Left forelimb (tissue), 1 donor: ENCODE measurements around the gene BICRAL.
"Not testable (repeated sequence)": the region's sequence is repeated elsewhere in the genome, so short reads cannot be mapped to it uniquely, and the experiment has no call there.

Experiments used
- DNase-seq: peaks from one replicate; pipeline ENCODE4 v3.0.0-alpha.2; 2018; ENCODE audit warnings: low spot score

Gene BICRAL, protein sequence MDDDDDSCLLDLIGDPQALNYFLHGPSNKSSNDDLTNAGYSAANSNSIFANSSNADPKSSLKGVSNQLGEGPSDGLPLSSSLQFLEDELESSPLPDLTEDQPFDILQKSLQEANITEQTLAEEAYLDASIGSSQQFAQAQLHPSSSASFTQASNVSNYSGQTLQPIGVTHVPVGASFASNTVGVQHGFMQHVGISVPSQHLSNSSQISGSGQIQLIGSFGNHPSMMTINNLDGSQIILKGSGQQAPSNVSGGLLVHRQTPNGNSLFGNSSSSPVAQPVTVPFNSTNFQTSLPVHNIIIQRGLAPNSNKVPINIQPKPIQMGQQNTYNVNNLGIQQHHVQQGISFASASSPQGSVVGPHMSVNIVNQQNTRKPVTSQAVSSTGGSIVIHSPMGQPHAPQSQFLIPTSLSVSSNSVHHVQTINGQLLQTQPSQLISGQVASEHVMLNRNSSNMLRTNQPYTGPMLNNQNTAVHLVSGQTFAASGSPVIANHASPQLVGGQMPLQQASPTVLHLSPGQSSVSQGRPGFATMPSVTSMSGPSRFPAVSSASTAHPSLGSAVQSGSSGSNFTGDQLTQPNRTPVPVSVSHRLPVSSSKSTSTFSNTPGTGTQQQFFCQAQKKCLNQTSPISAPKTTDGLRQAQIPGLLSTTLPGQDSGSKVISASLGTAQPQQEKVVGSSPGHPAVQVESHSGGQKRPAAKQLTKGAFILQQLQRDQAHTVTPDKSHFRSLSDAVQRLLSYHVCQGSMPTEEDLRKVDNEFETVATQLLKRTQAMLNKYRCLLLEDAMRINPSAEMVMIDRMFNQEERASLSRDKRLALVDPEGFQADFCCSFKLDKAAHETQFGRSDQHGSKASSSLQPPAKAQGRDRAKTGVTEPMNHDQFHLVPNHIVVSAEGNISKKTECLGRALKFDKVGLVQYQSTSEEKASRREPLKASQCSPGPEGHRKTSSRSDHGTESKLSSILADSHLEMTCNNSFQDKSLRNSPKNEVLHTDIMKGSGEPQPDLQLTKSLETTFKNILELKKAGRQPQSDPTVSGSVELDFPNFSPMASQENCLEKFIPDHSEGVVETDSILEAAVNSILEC

DNA sequence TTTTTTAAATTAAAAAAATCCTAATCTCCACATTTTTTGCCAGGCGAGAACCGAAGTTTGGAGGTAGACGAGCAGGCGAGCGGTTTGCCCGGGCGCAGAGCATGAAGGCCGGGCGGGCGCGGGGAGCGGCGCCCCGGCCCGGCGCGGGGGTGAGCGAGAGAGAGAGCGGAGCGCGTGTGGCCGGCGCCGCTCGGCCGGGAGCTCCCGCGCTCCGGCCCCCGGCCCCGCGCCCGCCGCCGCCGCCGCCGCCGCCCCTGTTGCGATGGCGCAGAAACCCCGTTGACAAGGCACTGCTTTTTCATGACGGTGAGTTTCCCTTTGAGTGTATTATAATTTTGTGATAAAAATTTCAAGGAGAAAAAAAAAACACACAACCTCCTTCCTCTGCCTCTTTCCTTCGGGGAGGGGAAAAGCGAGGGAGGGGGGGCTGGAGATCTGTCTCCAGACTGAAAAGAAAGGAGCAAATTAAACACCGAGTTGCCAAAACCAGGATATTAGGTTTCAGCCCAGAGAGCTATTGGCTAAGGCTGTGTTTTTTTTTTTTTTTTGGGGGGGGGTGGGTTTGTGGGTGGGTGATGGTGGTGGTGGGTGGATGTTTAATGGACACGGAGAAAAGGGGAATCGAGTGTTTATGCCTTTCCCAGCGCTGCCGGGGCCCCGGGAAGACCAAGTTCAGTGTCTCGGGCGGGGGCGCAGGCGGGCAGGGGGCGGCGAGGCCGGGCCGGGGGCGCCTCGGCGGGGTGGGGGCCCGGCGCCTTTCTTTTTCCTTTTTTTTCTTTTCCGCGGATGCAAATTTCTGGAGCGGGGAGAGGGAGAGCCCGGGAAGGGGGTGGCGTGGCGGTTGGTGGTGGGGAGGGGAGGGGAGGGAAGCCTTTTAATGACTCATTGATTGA, at the start of gene BICRAL:
TSS of gene BICRAL (plus strand) at position 257 of the 893 bp plus-strand sequence. CDS start 39,971 bp downstream, outside the sequence.
- DNase-seq, result peak; percentile 82

DNA sequence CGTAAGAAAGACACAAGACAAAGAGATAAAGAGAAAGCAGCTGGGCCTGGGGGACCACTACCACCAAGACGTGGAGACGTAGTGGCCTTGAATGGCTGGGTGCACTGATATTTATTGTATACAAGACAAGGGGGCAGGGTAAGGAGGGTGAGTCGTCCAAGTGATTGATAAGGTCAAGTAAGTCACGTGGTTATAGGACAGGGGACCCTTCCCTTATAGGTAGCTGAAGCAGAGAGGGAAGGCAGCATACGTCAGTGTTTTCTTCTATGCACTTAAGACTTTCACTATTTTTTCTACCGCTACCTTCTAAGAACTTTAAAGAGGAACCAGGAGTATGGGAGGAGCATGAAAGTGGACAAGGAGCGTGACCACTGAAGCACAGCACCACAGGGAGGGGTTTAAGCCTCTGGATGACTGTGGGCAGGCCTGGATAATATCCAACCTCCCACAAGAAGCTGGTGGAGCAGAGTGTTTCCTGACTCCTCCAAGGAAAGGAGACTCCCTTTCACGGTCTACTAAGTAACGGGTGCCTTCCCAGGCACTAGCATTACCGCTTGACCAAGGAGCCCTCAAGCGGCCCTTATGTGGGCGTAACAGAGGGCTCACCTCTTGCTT, 47.9 kb upstream of the BICRAL start:
- DNase-seq, result not testable (repeated sequence)

DNA sequence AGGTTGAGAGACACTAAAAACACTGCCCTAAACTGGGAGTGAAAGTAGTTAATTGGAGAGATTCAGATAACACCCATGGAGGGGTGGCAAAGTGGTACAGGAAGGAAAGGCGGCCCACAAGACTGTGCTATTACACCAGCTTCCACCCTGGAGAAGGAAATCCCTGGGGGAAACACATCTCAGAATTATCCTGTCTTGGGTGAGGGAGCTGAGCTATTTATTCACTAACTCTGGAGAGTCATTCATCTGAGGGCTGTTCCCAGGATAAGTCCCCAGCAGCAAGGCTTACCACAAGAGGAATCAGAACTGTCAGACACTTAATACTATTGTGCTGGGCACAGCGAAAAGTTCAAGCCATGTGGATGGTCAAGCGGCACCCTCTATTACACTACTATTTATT, 45.9 kb upstream of the BICRAL start:
- no peak for DNase-seq

DNA sequence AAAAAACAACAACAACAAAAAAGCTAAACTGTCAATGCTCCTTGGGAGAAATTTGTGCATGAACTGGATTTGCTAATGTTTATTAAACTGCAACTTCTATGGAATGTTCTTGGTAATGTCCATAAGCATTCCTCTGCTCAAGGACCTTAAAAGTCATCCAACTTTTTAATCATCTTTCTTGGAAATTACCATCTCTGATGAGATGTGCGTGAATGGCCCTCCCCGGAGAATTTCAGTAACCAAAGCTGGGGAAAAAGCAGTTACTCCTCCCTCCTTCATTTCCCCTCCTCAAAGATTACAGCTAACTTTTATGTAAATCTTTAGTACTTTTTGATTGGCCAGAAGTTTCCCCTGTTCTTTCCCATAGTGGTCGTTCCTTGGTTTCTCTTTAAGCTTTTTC, 41.1 kb upstream of the BICRAL start:
- DNase-seq, result no peak

DNA sequence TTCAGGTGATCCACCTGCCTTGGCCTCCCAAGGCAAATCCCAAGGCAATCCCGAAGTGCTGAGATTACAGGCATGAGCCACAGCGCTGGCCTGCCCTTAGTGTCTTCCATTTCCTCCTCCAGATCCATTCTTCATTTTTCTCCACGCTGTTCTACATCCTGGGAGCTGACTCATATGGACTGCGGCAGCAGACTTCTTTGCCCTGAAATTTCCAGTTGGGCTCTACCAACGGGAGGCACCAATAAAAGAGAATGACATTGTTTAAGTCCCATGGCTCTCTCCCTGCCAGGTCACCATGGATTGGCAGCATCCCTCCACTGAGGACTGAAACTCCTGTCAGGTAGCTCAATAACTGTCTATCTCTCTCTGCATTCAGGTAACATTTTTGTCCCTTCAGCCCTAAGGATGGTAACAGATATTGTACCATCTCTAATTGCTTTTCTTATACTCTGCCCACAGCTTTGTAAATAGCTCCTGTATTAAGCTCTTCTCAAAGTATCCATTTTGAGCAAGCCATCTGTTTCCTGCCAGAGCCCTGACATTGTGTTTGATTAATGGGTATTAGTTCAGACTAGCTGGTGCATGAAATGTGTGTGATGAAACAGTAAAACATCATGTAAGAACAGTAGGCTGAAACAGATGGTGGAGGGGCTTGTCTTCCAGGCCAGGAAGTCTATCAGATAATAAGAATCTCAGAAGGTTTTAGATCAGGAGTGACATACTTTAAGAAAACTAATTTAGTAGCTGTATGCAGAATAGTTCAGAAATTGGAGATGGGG, 39.5 kb upstream of the BICRAL start:
- no peak for DNase-seq

DNA sequence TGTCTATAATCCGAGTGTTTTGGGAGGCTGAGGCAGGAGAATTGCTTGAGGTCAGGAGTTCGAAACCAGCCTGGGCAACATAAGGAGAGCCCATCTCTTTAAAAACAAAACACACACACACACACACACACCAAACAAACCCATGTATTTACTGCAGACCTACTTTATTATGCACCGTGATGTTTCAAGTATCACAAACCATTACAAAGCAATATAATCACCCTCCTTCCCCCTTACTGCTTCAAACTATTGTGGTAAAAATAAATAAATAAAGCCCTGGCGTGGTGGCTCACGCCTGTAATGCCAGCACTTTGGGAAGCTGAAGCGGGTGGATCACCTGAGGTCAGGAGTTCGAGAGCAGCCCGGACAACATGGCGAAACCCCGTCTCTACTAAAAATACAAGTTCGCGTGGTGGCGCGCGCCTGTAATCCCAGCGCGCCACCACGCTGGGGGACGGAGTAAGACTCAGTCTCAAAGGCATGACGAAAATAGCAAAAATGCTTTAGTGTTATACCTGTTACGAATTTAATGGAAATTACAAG, 37.4 kb upstream of the BICRAL start:
- DNase-seq, result no peak

DNA sequence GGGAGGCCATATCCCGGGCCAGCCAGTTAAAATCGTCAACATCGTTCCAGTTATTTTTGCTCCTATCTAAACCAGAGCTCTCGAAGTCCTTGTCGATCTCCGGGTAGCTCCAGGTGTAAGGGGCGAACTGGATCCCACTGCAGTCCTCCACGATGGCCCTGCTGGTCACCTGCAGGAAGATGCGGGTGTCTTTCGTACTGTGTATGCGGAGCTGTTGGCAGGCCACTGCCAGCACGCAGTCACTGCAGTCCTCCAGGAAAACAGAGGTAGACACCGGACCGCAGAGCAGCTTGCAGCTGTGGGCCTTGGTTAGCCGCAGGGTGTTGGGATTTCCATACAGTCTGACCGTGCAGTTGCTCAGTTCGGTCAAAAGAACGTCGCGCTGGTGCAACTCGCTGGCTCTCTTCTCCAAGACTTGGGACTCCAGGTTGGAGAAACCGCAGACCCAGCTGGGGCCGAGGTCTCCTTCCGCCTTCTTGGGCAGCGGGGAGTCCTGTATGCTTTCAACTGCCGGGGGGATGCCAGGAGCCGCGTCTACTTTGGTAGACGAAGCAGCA, 36.7 kb upstream of the BICRAL start:
- peak; percentile 68 for DNase-seq

DNA sequence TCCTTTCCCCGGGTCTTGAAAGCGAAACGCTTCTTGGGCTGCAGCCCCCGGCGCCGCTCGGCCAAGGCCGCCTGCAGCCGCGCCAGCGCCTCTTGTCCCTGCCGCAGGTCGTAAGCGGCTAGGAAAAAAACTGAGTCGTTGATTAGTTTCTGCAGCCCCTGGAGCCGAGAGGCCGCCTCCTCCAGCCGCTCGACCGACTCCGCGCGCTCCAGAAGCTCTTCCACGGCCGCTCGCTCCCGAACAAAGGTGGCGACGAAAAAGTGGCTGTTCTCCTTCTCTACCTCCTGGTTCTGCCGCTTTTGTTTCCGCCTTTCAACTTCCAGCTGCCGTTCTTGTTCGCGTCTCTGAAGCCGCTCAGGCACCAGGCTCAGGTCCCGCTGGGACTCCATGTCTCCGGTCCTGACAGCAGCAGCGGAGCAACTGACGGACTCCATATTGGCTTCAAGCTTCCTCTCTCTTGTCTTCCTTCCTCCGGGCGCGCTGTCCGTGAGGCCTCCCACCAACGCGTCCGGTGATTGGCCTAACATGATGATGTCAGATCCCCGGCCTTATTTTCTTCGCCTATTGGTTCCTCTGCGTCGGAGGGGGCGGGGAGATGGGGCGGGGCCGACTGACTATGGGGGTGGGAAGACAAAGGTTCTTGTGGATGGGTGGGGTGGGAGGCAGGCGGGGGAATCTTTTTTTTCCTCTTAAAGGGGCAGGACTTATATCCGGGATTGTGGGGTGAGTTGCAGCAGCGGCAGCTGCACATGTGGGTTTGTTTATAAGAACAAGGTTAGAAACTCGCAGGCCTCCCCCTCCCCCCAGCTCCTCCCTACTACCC, 36.0 kb upstream of the BICRAL start, which contains the start of gene TBCC:
TSS of gene TBCC (minus strand) at position 464 of the 823 bp plus-strand sequence. CDS start at position 434, 30 bp downstream.
- peak; percentile 98 for DNase-seq

DNA sequence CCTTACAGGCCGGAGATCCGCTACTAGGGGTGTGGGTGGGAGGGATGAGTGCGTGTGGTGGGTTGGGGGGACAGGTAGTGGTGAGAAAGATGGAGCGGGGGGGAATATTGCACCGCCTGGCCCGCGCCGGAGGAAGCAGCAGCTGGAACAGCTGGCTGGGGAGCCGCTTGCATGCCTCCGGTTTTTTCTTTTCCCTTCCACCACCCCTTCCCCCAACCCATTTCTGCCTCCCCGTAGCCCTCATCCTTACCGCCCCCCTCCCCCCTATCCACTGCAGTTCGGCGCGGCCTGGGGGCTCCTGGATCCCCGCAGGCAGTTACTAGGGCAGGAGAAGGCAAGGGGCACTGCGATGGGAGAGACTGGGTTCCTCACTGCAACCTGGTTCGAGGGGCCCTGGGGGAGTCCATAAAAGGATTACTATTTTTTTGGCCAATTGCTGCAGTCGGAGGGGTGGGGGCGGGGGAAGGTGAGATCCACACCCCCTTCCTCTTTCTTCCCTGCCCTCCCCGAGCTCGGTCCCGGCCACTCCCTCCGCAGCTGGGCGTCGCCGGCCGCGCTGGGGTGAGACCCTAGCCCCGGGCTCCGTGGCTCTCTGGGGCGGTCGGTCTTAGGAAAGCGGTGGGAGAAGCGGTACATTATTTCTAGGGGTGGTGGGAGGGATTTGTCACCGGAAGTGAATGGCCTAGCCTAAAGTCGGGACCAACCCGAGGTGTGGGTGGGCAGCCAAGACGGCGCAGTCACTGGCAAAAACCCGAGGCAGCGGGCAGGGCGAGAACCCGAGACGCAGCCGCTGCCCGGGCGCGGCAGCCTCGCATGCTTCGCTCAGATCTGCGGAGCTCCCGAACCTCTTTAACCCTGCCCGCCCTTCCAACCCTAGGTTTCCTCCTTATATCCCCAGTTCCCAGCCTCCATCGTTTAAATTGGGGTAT, 35.1 kb upstream of the BICRAL start:
- peak; percentile 92 for DNase-seq

DNA sequence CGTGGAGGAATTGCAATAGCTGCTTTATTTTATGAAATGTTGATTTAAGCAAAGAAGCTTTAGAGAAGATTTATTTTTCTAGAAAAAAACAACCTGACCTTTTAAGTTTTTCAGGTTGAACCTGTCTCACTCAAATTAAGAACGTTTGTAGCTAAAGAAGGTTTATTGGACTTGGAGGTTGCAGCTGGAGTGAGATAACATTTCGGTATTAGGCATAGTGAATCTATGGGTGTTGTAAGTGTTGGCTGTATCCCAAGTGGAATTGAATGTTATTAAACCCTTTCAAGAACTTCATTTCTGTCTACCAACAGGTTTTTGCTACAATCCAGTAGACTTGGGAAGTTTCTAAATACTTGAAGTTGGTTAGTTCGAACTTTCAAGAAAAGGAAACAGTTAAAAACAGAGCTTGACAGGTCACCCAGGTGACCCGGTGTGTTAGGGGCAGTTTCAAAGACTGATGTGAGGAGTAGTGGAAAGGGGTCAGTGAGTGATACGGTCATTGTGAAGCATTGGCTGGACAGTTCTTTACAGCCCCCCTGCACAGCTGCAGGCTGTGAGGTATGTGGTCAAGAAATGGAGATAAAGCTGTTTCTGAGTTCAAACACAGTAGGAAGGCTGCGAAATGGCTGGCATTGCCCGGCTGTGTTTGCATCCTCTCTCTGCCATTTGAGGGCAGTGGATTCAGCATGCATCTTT, 33.5 kb upstream of the BICRAL start:
- no peak for DNase-seq

DNA sequence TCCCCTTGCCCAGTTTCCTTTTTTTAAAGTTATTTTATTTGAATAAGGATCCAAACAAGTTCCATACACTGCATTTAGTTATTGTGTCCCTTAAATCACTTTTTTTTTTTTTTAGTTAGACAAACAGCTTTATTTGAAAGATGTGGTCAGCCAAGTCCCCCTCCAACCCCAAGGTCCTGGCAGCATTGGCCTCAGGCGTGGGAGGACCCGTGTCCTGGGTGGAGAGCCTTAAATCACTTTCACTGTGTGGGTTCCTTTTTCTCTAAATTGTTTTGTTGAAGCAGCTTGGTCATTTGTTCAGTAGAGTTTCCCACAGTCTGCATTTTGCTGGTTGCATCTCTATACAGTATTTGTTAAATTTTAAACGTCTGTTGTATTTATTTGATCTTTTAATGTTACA, 30.8 kb upstream of the BICRAL start:
- no peak for DNase-seq

DNA sequence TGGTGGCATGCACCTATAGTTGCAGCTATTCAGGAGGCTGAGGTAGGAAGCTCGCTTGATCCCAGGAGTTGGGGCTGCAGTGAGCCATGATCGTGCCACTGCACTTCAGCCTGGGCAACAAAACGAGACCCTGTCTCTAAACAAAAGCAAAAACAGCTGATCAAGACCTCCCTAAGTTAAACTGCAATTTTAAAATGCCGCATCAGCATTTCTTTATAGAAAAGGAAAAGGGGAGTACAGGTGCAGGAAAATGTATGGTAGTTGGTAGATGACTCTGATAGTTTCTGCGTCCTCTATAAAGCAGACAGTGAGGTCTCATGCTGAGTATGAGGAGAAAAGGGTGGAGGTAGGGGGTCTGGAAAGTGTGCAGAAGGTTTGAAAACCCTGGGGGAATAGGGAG, 27.1 kb upstream of the BICRAL start:
- DNase-seq, result no peak

DNA sequence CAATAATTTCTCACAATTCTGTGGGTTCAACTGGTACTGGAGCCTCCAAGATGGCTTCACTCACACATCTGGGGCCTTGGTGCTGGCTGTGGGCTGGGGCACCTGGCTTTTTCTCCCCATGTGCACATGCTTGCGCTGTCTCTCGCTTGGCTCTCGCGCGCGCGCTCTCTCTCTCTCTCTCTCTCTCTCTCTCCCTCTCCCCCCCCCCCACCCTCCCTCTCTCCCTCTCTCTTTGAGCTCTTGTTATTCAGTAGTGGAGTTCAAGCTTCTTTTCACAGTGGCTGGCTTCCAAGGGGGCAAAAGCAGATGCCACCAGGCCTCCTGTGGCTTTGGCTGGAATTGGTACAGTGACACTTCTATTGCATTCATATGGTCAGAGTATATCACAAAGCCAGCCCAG, 25.1 kb upstream of the BICRAL start:
- DNase-seq, result peak; percentile 37

DNA sequence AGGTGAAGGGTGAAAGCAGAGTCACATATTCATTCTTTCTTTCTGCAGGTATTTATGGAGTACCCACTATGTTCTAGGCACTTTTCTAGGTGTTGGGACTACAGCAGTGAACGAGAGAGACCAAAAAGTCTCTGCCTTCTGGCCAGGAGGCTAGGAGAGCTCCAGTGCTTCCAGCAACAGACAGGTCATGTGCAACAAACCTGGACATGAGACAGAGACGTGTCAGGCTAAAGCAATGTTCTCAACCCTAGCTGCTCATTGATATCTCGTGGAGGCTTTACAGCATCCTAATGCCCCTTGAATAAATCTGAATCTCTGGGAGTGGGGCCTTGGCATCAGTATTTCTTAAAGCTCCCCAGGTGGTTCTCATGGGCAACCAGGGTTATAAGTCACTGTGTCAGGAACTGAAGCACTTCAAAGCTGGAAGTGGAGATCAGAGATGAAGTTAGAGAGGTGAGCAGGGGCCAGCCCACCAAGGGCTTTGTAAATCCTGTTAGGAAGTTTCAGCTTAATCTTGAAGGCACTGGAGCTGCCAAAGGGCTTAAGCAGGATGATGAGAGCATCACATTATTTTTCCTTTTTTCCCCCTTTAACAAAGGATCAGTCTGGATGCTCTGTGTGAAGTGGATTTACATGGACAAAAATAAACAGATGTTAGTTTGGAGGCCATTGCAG, 23.0 kb upstream of the BICRAL start:
- DNase-seq, result no peak

DNA sequence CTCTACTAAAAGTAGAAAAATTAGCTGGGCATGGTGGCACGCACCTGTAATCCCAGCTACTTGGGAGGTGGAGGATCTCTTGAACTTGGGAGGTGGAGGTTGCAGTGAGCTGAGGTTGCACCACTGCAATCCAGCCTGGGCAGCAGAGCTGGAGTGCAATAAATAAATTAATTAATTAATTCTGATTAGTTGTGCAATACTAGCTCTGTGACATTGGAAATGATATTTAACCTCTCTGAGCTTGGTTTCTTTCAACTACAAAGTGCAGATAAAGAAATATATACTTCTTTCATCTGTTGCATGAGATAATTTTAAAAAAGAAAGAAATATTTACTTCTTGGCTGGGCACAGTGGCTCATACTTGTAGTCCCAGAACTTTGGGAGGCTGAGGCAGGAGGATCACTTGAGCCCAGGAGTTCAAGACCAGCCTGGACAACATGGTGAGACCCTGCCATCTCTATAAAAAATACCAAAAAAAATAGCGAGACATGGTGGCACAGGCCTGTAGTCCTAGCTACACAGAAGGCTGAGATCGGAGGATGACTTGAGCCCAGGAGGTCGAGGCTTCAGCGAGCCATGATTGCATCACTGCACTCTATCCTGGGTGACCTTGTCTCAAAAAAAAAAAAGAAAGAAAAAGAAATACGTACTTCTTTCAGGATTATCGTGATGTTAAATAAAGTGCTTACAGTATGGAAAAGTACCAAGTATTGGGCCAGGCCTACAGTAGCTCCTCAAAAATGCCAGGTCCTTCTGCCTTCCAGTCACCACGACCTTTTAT, 20.4 kb upstream of the BICRAL start:
- DNase-seq, result peak; percentile 14
